Right lobe of liver (tissue), 4 donors: Measurements from ENCODE around the gene TSPAN2.

Experiments
- CTCF ChIP-seq, 4 donors: fragments of 200-600 bp in 3 of 4; fragments of 450-650 bp in 1 of 4; IDR thresholded peaks; one replicate each; pipeline versions ENCODE4 v1.5.1 to v1.8.0; 2016 to 2022; ENCODE audit warnings: antibody characterized with exemption in 4 of 4, mild to moderate bottlenecking in 2 of 4
- POLR2A ChIP-seq: fragments of 450-650 bp; IDR thresholded peaks from one replicate; pipeline ENCODE4 v1.6.1; 2017; ENCODE audit warnings: antibody characterized with exemption, mild to moderate bottlenecking
- donor health status: DM: no; HTN: no; CAD: no.
- donor health status: DM: no; HTN: no; CAD: no.
- donor health status: DM: no; HTN: yes; CAD: no.

- no peak for TF ChIP-seq CTCF (IDR thresholded peaks at IDR 0.05)
- TF ChIP-seq POLR2A: no peak
Observed at GRCh38 chr1:115076384-115076915, 12.9 kb downstream of the TSPAN2 start.
